Stomach (tissue), 9 donors: ENCODE results near the gene ART4. TPM values are rescaled to one million over a fixed set of nuclear protein-coding genes. Genes with fewer than 3 reads are reported as not detected.
A peak's percentile ranks its signal among the peaks of the same experiment; 100 is the strongest.

Experiments used
- DNase-seq, 2 donors: peaks; one replicate each; pipeline versions ENCODE4 v3.0.0 to v3.0.0-alpha.2; 2013 to 2019
- H3K27ac ChIP-seq, 5 donors: fragments of 200-600 bp in 4 of 5; sonication (generic) in 4 of 5; one replicate each; pipeline ENCODE4 v1.5.1; 2013 to 2019; ENCODE audit warnings: mild to moderate bottlenecking in 1 of 5, moderate library complexity in 1 of 5
- H3K27me3 ChIP-seq, 3 donors: fragments of 200-600 bp; sonication (generic); one replicate each; pipeline ENCODE4 v1.5.1; 2017 to 2019; ENCODE audit warnings: mixed run types in 1 of 3
- H3K36me3 ChIP-seq, 4 donors: fragments of 200-600 bp; sonication (generic); 1 replicate in 3 of 4; 2 replicates in 1 of 4; pipeline ENCODE4 v1.5.1; 2016 to 2019
- H3K4me1 ChIP-seq, 4 donors: fragments of 200-600 bp; sonication (generic); one replicate each; pipeline ENCODE4 v1.5.1; 2016 to 2019
- H3K4me3 ChIP-seq, 4 donors: fragments of 200-600 bp; sonication (generic) in 3 of 4; one replicate each; pipeline ENCODE4 v1.5.1; 2016 to 2019; ENCODE audit warnings: mild to moderate bottlenecking in 1 of 4
- H3K9me3 ChIP-seq, 4 donors: fragments of 200-600 bp; sonication (generic); one replicate each; pipeline ENCODE4 v1.5.1; 2016 to 2019
- EP300 ChIP-seq: sonication (generic); formaldehyde crosslinking; IDR thresholded peaks from one replicate; pipeline ENCODE4 v1.6.1; 2017; ENCODE audit warnings: antibody characterized with exemption
- POLR2A ChIP-seq, 4 donors: fragments of 450-650 bp; IDR thresholded peaks; one replicate each; pipeline ENCODE4 v1.6.1; 2016; ENCODE audit warnings: antibody characterized with exemption in 4 of 4, control low read depth in 2 of 4, mild to moderate bottlenecking in 1 of 4, moderate library complexity in 1 of 4
- POLR2AphosphoS5 ChIP-seq, 3 donors: sonication (generic); formaldehyde crosslinking; IDR thresholded peaks; one replicate each; pipeline ENCODE4 v1.6.1; 2016; ENCODE audit warnings: antibody characterized with exemption in 3 of 3
- WGBS, 5 donors: extraction: QIAGEN DNeasy Blood & Tissue Kit in 3 of 5; methylation state at CpG; one replicate each; pipeline versions ENCODE4 v1.1.5 to v1.1.7; 2013 to 2018; 5-methylcytosine and 5-hydroxymethylcytosine counted together
- intact Hi-C: fragments of 100-400 bp; cut with DNase I; formaldehyde crosslinking; loops from one replicate; pipeline ENCODE4 v1.15.1; 2023; ENCODE audit warnings: low total_unique reads
- polyA plus RNA-seq, 3 donors: library from polyadenylated mRNA; stranded (reverse); fragments of 200-250 nt; gene quantifications; one replicate each; pipeline ENCODE4 v1.2.3, GENCODE V29; 2013
- total RNA-seq, 5 donors: library from RNA; depleted of rRNA; stranded (reverse); fragments of >200 nt; gene quantifications; one replicate each; pipeline versions ENCODE4 v1.1.0 to v1.2.3, GENCODE V29; 2014 to 2016
- TF ChIP-seq, protein P1 (sequence below), 7 experiments: fragments of 450-650 bp in 4 of 7; fragments of 200-600 bp in 3 of 7; sonication (generic) in 3 of 7; IDR thresholded peaks; one replicate each; pipeline ENCODE4 v1.5.1; 2016 to 2019; ENCODE audit warnings: antibody characterized with exemption in 7 of 7, control low read depth in 2 of 7, mild to moderate bottlenecking in 1 of 7
- donor health status: healthy with polysubstance abuse.
- donor health status: Bipolar disorder and iron deficiency.
- donor health status: healthy.

Gene ART4
- total and polyA plus RNA-seq, 8 donors: 0.03 to 2.0 (median 1.2) TPM; not detected in 4

DNA sequence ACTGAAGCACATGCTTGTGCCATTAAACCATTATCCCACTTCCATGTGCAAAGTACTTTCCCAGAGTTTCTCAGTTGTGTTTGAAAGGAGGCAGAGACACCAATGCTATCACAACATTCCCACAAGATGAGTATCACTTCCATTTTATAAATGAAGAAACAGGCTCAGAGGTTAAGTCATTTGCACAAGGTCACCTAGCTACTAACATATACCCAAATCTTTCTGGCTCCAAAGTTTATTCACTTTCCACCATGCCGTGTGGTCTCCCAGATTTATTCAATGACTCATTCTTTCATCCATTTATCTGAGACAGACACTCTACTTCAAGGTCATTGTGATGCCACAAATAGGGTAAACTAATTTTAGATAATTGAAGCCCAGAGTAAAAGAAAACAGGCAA lies 9.4 kb downstream of the ART4 start:
- H3K27me3 ChIP-seq: no peaks in the 10 kb centered on the region
- WGBS, 5 donors: 21 to 46% (median 37%) methylated on average over 1 of the region's 1 CpG
- intact Hi-C loops: no loop called here
- no peaks in the 10 kb centered on the region for H3K36me3 ChIP-seq
- no peaks in the 10 kb centered on the region for H3K9me3 ChIP-seq
- no peak overlapping the region for H3K27ac ChIP-seq
- H3K4me1 ChIP-seq: no peaks in the 10 kb centered on the region
- H3K4me3 ChIP-seq: no peak overlapping the region
- no peak for DNase-seq
- TF ChIP-seq POLR2A (IDR thresholded peaks at IDR 0.05): no peak
- no peak for TF ChIP-seq EP300
- TF ChIP-seq, protein P1, sequence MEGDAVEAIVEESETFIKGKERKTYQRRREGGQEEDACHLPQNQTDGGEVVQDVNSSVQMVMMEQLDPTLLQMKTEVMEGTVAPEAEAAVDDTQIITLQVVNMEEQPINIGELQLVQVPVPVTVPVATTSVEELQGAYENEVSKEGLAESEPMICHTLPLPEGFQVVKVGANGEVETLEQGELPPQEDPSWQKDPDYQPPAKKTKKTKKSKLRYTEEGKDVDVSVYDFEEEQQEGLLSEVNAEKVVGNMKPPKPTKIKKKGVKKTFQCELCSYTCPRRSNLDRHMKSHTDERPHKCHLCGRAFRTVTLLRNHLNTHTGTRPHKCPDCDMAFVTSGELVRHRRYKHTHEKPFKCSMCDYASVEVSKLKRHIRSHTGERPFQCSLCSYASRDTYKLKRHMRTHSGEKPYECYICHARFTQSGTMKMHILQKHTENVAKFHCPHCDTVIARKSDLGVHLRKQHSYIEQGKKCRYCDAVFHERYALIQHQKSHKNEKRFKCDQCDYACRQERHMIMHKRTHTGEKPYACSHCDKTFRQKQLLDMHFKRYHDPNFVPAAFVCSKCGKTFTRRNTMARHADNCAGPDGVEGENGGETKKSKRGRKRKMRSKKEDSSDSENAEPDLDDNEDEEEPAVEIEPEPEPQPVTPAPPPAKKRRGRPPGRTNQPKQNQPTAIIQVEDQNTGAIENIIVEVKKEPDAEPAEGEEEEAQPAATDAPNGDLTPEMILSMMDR (IDR thresholded peaks at IDR 0.05): no peak
- TF ChIP-seq POLR2AphosphoS5 (IDR thresholded peaks at IDR 0.05): no peak

- Histone ChIP-seq H3K9me3 (no peaks in the 10 kb centered on the region), H3K4me3 (no peak overlapping the region), H3K36me3 (no peaks in the 10 kb centered on the region), H3K4me1 (no peaks in the 10 kb centered on the region), H3K27me3 (no peaks in the 10 kb centered on the region), H3K27ac (no peak overlapping the region)
- intact Hi-C loops: no loop called here
- no peak for DNase-seq
- TF ChIP-seq POLR2AphosphoS5 (IDR thresholded peaks at IDR 0.05): no peak
- no peak for TF ChIP-seq POLR2A (IDR thresholded peaks at IDR 0.05)
- no peak for TF ChIP-seq EP300
- TF ChIP-seq, protein P1 (IDR thresholded peaks at IDR 0.05): no peak
- 74 to 80% (median 77%) methylated on average over 3 of the region's 3 CpGs for WGBS, 5 donors
Measured at GRCh38 chr12:14833336-14833735, 10.0 kb downstream of the ART4 start.

DNA sequence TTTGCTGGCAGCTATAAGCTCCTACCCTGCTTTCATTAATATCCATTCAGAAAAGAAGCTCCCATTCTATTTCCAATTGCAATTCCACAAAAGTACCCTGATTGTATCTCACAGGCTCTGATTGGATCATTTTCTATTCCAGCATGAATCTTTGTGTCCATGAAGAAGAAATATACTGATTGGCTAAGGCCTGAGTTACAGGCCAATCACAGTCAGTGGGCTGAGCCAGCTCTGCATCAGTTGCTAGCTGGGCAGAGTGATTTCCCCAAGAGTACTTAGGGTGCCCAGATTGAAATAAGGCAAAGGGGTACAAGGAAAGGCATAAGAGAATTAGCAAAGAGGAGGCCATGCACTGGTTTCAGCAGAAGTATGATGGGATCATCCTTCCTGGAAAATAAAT lies 14.4 kb downstream of the ART4 start:
- no peak for DNase-seq
- Histone ChIP-seq H3K27ac (no peak overlapping the region), H3K27me3 (no peaks in the 10 kb centered on the region), H3K36me3 (no peaks in the 10 kb centered on the region), H3K4me3 (no peak overlapping the region), H3K9me3 (no peaks in the 10 kb centered on the region), H3K4me1 (no peaks in the 10 kb centered on the region)
- intact Hi-C loops: no loop called here
- TF ChIP-seq POLR2A (IDR thresholded peaks at IDR 0.05): no peak
- no peak for TF ChIP-seq EP300

DNA sequence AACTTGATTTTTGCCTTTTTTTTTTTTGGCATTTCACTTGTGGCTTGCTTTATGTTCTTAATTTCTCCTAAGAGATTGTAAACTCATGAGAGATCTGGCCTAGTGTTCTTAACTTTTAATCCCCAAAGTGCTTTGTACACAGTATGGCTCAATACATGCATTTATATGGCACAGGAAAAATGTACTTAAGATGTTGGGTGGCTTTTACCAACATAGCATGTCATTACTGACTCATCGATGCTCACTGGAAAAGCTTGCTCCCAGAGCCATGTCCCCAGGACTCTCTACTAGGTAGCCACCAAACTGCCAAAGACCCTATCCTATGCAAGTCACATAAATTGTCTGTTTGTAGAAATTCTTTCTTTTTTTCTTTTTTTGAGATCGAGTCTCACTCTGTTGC lies 16.3 kb downstream of the ART4 start:
- Histone ChIP-seq H3K27me3 (no peaks in the 10 kb centered on the region), H3K4me1 (no peaks in the 10 kb centered on the region), H3K9me3 (no peaks in the 10 kb centered on the region), H3K4me3 (no peak overlapping the region), H3K27ac (peak overlapping the region in 1 of 5 donors; percentile 41), H3K36me3 (no peaks in the 10 kb centered on the region)
- intact Hi-C loops: no loop called here
- DNase-seq: no peak
- WGBS, 5 donors: 84 to 99% (median 95%) methylated on average over 2 of the region's 2 CpGs
- TF ChIP-seq EP300 (no peak), POLR2A (IDR thresholded peaks at IDR 0.05) (no peak), POLR2AphosphoS5 (IDR thresholded peaks at IDR 0.05) (no peak)
- TF ChIP-seq, protein P1 (IDR thresholded peaks at IDR 0.05): no peak

DNA sequence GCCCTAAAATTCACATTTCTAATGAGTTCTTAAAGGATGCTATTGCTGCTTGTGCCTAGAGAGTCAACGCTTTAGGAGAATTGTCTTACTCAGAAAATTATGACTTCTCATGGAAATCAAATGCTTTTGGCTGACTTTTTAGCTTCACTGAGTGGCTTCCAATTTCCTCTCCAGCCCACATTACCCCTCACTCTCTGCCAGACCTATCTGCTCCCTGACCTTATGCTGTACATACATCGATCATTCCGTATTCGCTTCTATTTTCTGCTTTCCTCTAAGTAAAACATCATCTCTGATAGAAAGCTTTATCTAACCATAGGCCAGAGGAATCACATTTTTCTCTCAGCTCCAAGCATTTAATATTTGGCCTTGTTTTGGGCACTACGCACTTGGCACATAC lies 16.8 kb downstream of the ART4 start:
- H3K36me3 ChIP-seq: no peaks in the 10 kb centered on the region
- H3K4me3 ChIP-seq: no peak overlapping the region
- no peaks in the 10 kb centered on the region for H3K4me1 ChIP-seq
- TF ChIP-seq EP300 (no peak), POLR2A (IDR thresholded peaks at IDR 0.05) (no peak), POLR2AphosphoS5 (IDR thresholded peaks at IDR 0.05) (no peak)
- 84 to 90% (median 88%) methylated on average over 5 of the region's 5 CpGs for WGBS, 5 donors
- H3K27ac ChIP-seq: peak overlapping the region in 1 of 5 donors; percentile 41
- DNase-seq: peak in 1 of 2 donors; percentile 69
- H3K9me3 ChIP-seq: no peaks in the 10 kb centered on the region
- H3K27me3 ChIP-seq: no peaks in the 10 kb centered on the region
- intact Hi-C loops: no loop called here
